Measurements from ENCODE around the gene ADAT2.
"Not testable (repeated sequence)": the region's sequence is repeated elsewhere in the genome, so short reads cannot be mapped to it uniquely, and the experiment has no call there.

The ADAT2 gene

GRCh38 chr6:143450453-143451371 is at the start of gene ADAT2, which contains the start of gene PEX3:
ADAT2 (minus strand) TSS chr6:143450695; CDS start chr6:143450658, 37 bp downstream.
PEX3 (plus strand) TSS chr6:143450805; CDS start chr6:143451043, 238 bp downstream.
- peak; percentile 68 for DNase-seq

- DNase-seq = no peak
Measured at GRCh38 chr6:143498428-143498827, 47.9 kb upstream of the ADAT2 start.

GRCh38 chr6:143496974-143497373 is 46.5 kb upstream of the ADAT2 start:
- no peak for DNase-seq

GRCh38 chr6:143490775-143491174 is 40.3 kb upstream of the ADAT2 start:
- no peak for DNase-seq

GRCh38 chr6:143490244-143490643 is 39.7 kb upstream of the ADAT2 start:
- DNase-seq = no peak

- DNase-seq = no peak
Measured at GRCh38 chr6:143486752-143487151, 36.3 kb upstream of the ADAT2 start.

- no peak for DNase-seq
Measured at GRCh38 chr6:143485967-143486366, 35.5 kb upstream of the ADAT2 start.

GRCh38 chr6:143482593-143482992 is 32.1 kb upstream of the ADAT2 start:
- DNase-seq = no peak

GRCh38 chr6:143478479-143479062 is 28.1 kb upstream of the ADAT2 start:
- no peak for DNase-seq

GRCh38 chr6:143476545-143476944 is 26.1 kb upstream of the ADAT2 start:
- DNase-seq = no peak

- DNase-seq = no peak
Measured at GRCh38 chr6:143471822-143472221, 21.3 kb upstream of the ADAT2 start.

GRCh38 chr6:143468823-143469222 is 18.3 kb upstream of the ADAT2 start:
- not testable (repeated sequence) for DNase-seq

- no peak for DNase-seq
Measured at GRCh38 chr6:143468026-143468425, 17.5 kb upstream of the ADAT2 start.

GRCh38 chr6:143465546-143465945 is 15.1 kb upstream of the ADAT2 start:
- DNase-seq = no peak

- no peak for DNase-seq
Measured at GRCh38 chr6:143457563-143458359, 7.3 kb upstream of the ADAT2 start.

GRCh38 chr6:143451531-143451930 is 1.0 kb upstream of the ADAT2 start:
- no peak for DNase-seq

- no peak for DNase-seq
Measured at GRCh38 chr6:143449714-143450452, 612 bp downstream of the ADAT2 start.

GRCh38 chr6:143449082-143449713 is 1.3 kb downstream of the ADAT2 start:
- DNase-seq = no peak

- DNase-seq = not testable (repeated sequence)
Measured at GRCh38 chr6:143447865-143448264, 2.6 kb downstream of the ADAT2 start.

GRCh38 chr6:143443096-143443495 is 7.4 kb downstream of the ADAT2 start:
- DNase-seq = no peak

GRCh38 chr6:143441680-143442545 is 8.6 kb downstream of the ADAT2 start:
- no peak for DNase-seq
